Activated naive CD4-positive, alpha-beta T cell treated with anti-CD3 and anti-CD28 coated beads for 36 hours (primary cell): ENCODE measurements around the gene PDZRN4. TPM values are rescaled to one million over a fixed set of nuclear protein-coding genes. Genes with fewer than 3 reads are reported as not detected.
"Not testable (repeated sequence)": the region's sequence is repeated elsewhere in the genome, so short reads cannot be mapped to it uniquely, and the experiment has no call there.

Experiments
- CTCF ChIA-PET: fragments of 350-600 bp; sonication (Branson Sonifier 250); formaldehyde crosslinking; loops from one replicate; lab custom pipeline; 2021; ENCODE audit warnings: antibody characterized with exemption; lab: Charles Lee
- DNase-seq: peaks from one replicate; pipeline ENCODE4 v3.0.0-alpha.2; 2020
- H3K27ac Mint-ChIP-seq: one replicate; pipeline ENCODE4 v1.8.0; 2021; ENCODE audit warnings: mild to moderate bottlenecking, mixed read lengths
- H3K27me3 Mint-ChIP-seq: one replicate; pipeline ENCODE4 v1.8.0; 2021; ENCODE audit warnings: low read depth, mixed read lengths
- H3K36me3 Mint-ChIP-seq: one replicate; pipeline ENCODE4 v1.8.0; 2021; ENCODE audit warnings: low read depth, mixed read lengths
- H3K4me1 Mint-ChIP-seq: one replicate; pipeline ENCODE4 v1.8.0; 2021; ENCODE audit warnings: low read depth, mixed read lengths
- H3K4me3 Mint-ChIP-seq: one replicate; pipeline ENCODE4 v1.8.0; 2021; ENCODE audit warnings: mild to moderate bottlenecking, moderate library complexity, mixed read lengths
- H3K9me3 Mint-ChIP-seq: one replicate; pipeline ENCODE4 v1.8.0; 2021; ENCODE audit warnings: mixed read lengths
- intact Hi-C: fragments of 100-400 bp; cut with micrococcal nuclease; formaldehyde crosslinking; loops from one replicate; pipeline ENCODE4 v1.15.1; 2023
- total RNA-seq, 2 experiments: library from RNA; stranded (reverse); gene quantifications; one replicate each; pipeline ENCODE4 v1.2.3, GENCODE V29; 2021

Gene PDZRN4
- not detected for total RNA-seq

GRCh38 chr12:41188058-41188840, at the start of gene PDZRN4:
TSS of gene PDZRN4 (plus strand) at chr12:41188320.
- DNase-seq: no peak
- peaks cover 4% of the 10 kb centered on the region for H3K36me3 Mint-ChIP-seq
- H3K9me3 Mint-ChIP-seq: no peaks in the 10 kb centered on the region
- intact Hi-C loops: no loop called here
- peaks cover 10% of the 10 kb centered on the region for H3K4me1 Mint-ChIP-seq
- H3K4me3 Mint-ChIP-seq: no peak within 1 kb of the TSS
- H3K27ac Mint-ChIP-seq: no peak within 1 kb of the TSS
- CTCF ChIA-PET: no interaction called here
- H3K27me3 Mint-ChIP-seq: peaks cover 30% of the 10 kb centered on the region

- no peak for DNase-seq
- intact Hi-C loops: no loop called here
- no peaks in the 10 kb centered on the region for H3K36me3 Mint-ChIP-seq
- peak overlapping the region; percentile 23 for H3K27ac Mint-ChIP-seq
- H3K4me1 Mint-ChIP-seq: no peaks in the 10 kb centered on the region
- CTCF ChIA-PET: interaction anchor here (0.6 kb wide), 1 partner anchor 529 kb away, joined by 3 read pairs; no protein-coding TSS in a partner anchor
- H3K9me3 Mint-ChIP-seq: peaks cover 3% of the 10 kb centered on the region
- H3K27me3 Mint-ChIP-seq: no peaks in the 10 kb centered on the region
- no peak overlapping the region for H3K4me3 Mint-ChIP-seq
Measured at GRCh38 chr12:41140117-41140516, 48.0 kb upstream of the PDZRN4 start.

- peaks cover 3% of the 10 kb centered on the region for H3K9me3 Mint-ChIP-seq
- CTCF ChIA-PET: no interaction called here
- no peak overlapping the region for H3K27ac Mint-ChIP-seq
- DNase-seq: no peak
- intact Hi-C loops: no loop called here
- no peaks in the 10 kb centered on the region for H3K27me3 Mint-ChIP-seq
- no peak overlapping the region for H3K4me3 Mint-ChIP-seq
- H3K4me1 Mint-ChIP-seq: no peaks in the 10 kb centered on the region
- H3K36me3 Mint-ChIP-seq: no peaks in the 10 kb centered on the region
Measured at GRCh38 chr12:41141104-41141503, 47.0 kb upstream of the PDZRN4 start.

DNA sequence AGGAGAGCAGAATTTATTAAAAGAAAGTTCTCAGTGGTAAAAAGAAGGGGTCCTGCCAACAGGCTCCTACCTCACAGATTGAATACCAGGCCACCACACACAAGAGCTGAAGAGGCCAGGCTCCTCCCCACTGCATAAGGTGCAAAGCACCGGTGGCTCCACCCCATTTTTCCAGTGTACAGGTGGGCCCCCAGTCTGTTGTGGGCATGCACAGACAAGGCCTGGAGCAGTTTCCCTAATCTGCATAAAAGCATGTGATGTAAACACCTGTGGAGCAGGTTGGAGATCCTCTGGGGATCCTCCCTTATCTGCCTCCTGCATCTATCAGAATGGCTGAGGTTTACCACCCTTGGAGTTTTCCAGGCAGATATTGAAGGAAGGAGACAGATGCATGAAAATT, 45.7 kb upstream of the PDZRN4 start:
- intact Hi-C loops: no loop called here
- CTCF ChIA-PET: no interaction called here
- Mint-ChIP-seq H3K36me3 (no peaks in the 10 kb centered on the region), H3K4me3 (no peak overlapping the region), H3K27me3 (no peaks in the 10 kb centered on the region), H3K27ac (no peak overlapping the region), H3K9me3 (peaks cover 3% of the 10 kb centered on the region), H3K4me1 (no peaks in the 10 kb centered on the region)
- no peak for DNase-seq

GRCh38 chr12:41151793-41152192, 36.3 kb upstream of the PDZRN4 start:
- Mint-ChIP-seq H3K27me3 (no peaks in the 10 kb centered on the region), H3K4me1 (no peaks in the 10 kb centered on the region), H3K36me3 (no peaks in the 10 kb centered on the region), H3K4me3 (no peak overlapping the region), H3K9me3 (no peaks in the 10 kb centered on the region), H3K27ac (no peak overlapping the region)
- intact Hi-C loops: no loop called here
- CTCF ChIA-PET: no interaction called here
- DNase-seq: no peak

DNA sequence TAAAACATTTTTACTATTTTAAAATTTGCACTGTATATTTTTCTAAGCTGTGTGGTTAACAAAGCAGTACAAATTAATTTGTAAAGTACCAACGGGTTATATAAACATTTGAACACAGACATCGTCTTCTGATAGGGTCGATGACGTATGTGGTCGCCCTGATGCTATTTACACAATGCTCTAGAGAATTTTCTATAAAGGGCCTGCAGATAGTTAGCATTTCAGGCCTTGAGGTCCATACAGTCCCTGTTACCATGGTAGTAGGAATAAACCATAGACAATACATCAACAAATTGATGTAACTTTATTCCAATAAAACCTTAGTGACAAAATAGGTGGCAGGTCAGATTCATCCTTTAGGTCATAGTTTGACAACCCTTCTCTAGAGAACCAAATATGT, 25.7 kb upstream of the PDZRN4 start:
- CTCF ChIA-PET: no interaction called here
- H3K27me3 Mint-ChIP-seq: no peaks in the 10 kb centered on the region
- no peaks in the 10 kb centered on the region for H3K36me3 Mint-ChIP-seq
- H3K4me3 Mint-ChIP-seq: no peak overlapping the region
- H3K27ac Mint-ChIP-seq: no peak overlapping the region
- H3K9me3 Mint-ChIP-seq: no peaks in the 10 kb centered on the region
- H3K4me1 Mint-ChIP-seq: no peaks in the 10 kb centered on the region
- intact Hi-C loops: no loop called here
- no peak for DNase-seq

DNA sequence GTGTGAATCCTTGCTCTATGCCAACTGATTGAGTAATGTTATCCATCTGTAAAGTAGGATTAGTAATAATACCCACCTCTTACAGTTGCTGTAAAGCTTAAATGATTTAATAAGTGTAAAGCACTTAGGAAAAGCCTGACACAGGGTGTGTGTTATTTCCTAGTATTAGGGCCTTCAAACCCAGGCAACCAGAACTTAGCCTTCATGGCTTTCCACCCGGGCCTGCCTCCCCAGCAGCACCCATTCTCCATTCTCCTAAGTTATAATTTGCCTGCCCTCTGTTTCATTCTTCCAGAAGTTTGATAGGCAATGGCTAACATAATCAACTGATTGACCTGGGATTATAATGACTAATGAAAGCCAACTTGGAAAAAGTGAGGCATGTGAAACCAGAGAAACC, 20.4 kb upstream of the PDZRN4 start:
- H3K4me1 Mint-ChIP-seq: no peaks in the 10 kb centered on the region
- CTCF ChIA-PET: no interaction called here
- no peak overlapping the region for H3K4me3 Mint-ChIP-seq
- intact Hi-C loops: no loop called here
- H3K9me3 Mint-ChIP-seq: no peaks in the 10 kb centered on the region
- DNase-seq: no peak
- peaks cover 4% of the 10 kb centered on the region for H3K27me3 Mint-ChIP-seq
- no peaks in the 10 kb centered on the region for H3K36me3 Mint-ChIP-seq
- peak overlapping the region; percentile 24 for H3K27ac Mint-ChIP-seq

DNA sequence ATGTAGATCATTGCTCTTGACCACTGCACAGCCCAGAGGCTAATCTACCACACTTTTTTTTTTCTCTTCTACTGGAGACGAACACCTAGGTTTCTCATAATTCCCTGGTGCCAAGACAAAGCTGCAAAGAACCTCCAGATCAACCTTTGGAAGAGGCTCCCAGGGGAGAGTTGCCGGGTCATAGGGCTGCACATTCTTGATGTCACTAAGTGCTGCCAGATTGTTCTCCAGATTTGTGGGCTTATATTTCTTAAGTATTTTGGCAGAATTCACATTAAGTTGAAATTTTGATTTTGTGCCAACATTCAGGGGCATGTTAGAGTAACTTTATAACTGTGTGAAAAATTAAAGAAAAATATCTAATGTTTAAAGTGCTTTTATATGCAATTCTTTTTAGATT, 13.5 kb upstream of the PDZRN4 start:
- CTCF ChIA-PET: no interaction called here
- Mint-ChIP-seq H3K27me3 (peaks cover 4% of the 10 kb centered on the region), H3K4me1 (no peaks in the 10 kb centered on the region), H3K4me3 (no peak overlapping the region), H3K27ac (no peak overlapping the region), H3K36me3 (no peaks in the 10 kb centered on the region), H3K9me3 (peaks cover 3% of the 10 kb centered on the region)
- DNase-seq: no peak
- intact Hi-C loops: no loop called here

GRCh38 chr12:41179507-41179906, 8.6 kb upstream of the PDZRN4 start:
- H3K4me1 Mint-ChIP-seq, intact Hi-C loops, H3K9me3 Mint-ChIP-seq, H3K27me3 Mint-ChIP-seq, DNase-seq, H3K4me3 Mint-ChIP-seq, CTCF ChIA-PET, H3K27ac Mint-ChIP-seq, H3K36me3 Mint-ChIP-seq: not testable (repeated sequence)

DNA sequence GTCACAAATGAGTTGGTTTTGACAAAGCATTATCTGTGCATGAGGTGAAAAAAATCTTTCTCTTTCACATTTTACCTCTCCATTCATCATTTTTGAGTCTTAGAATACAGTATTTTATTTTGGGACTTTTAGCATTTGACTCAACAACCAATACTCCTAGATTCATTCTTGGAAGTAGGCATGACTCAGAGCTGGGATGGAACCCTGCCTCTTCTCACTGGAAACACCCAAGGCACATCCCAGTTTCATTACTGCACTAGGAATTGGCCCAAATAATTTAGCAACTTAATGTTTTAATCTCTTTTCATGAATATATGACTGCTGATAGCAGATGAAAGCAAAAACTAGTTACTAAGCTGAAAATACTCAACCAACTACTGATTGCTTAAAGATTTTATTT, 3.3 kb upstream of the PDZRN4 start:
- no peak overlapping the region for H3K27ac Mint-ChIP-seq
- H3K36me3 Mint-ChIP-seq: peaks cover 4% of the 10 kb centered on the region
- no peak overlapping the region for H3K4me3 Mint-ChIP-seq
- CTCF ChIA-PET: interaction anchor here (0.7 kb wide), 1 partner anchor 17 kb away, joined by 3 read pairs; no protein-coding TSS in a partner anchor
- intact Hi-C loops: no loop called here
- peaks cover 10% of the 10 kb centered on the region for H3K4me1 Mint-ChIP-seq
- DNase-seq: no peak
- peaks cover 22% of the 10 kb centered on the region for H3K27me3 Mint-ChIP-seq
- peaks cover 2% of the 10 kb centered on the region for H3K9me3 Mint-ChIP-seq

DNA sequence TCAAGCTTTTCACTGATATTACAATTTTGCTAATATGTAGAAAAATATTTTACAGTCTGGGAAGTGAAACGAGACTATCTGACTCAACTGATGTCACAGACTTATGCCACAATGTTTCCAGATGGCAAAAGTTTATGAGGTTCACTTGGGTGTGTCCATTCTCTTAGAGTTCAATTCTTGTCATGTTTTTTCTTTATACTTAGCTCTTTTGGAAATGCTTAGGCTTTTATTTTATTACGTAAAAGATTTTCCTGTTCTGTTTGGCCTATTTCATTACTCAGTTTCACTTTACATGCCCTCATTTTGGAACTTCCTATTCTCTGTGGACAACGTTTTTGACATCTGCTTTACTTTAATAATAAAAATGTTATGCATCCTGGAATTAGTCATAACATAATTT, 2.1 kb upstream of the PDZRN4 start:
- Mint-ChIP-seq H3K36me3 (peaks cover 4% of the 10 kb centered on the region), H3K4me1 (peaks cover 10% of the 10 kb centered on the region), H3K4me3 (no peak overlapping the region), H3K27ac (no peak overlapping the region), H3K9me3 (no peaks in the 10 kb centered on the region), H3K27me3 (peaks cover 30% of the 10 kb centered on the region)
- CTCF ChIA-PET: no interaction called here
- no peak for DNase-seq
- intact Hi-C loops: no loop called here

DNA sequence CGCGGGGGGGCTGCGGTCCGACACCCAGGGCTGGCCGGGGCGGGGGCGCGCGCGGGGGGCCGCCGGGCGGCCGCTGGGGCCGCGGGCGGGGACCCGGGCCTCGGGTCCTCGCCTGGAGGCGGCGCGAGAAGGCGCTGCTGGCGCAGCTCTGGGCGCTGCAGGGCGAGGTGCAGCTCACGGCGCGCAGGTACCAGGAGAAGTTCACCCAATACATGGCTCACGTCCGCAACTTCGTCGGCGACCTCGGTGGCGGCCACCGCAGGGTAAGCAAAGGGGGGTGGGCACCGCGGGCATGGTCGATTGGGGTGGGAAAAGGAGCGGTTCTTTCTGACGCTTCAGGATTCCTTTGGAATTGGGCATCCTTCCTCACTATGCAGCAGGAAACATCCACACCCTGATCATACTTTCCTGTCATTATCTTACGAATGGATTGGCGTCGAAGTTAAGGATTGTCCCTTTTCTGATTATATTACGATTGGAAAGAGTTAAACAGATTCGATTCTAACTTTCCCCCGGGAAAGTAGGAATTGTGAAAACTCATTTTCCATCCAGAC, 798 bp downstream of the PDZRN4 start:
- CTCF ChIA-PET: no interaction called here
- H3K27me3 Mint-ChIP-seq: peaks cover 30% of the 10 kb centered on the region
- DNase-seq: no peak
- H3K4me3 Mint-ChIP-seq: no peak overlapping the region
- no peak overlapping the region for H3K27ac Mint-ChIP-seq
- no peaks in the 10 kb centered on the region for H3K9me3 Mint-ChIP-seq
- H3K36me3 Mint-ChIP-seq: peaks cover 4% of the 10 kb centered on the region
- intact Hi-C loops: no loop called here
- H3K4me1 Mint-ChIP-seq: peaks cover 10% of the 10 kb centered on the region
